Measurements from ENCODE around the gene PLA2R1.

Gene PLA2R1

DNA sequence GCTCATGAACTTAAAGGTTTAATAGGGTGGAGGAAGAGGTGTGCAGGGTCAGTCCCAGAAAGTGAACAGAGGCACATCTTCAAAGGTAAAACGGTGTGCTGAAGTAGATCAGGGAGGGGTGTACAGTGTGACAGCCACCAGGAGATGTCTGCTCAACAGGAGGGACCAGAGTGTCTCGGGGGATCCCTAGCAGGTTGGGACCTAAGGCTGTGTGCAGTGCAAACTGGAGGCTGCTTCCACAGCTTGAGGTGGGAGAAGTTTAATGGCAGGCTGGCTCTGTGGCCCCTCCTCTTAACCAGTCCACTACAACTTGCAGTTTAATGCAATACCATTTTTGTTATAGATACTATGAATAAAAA, 33.2 kb downstream of the PLA2R1 start:
- no peak for DNase-seq (ENCODE audit: low read depth)

DNA sequence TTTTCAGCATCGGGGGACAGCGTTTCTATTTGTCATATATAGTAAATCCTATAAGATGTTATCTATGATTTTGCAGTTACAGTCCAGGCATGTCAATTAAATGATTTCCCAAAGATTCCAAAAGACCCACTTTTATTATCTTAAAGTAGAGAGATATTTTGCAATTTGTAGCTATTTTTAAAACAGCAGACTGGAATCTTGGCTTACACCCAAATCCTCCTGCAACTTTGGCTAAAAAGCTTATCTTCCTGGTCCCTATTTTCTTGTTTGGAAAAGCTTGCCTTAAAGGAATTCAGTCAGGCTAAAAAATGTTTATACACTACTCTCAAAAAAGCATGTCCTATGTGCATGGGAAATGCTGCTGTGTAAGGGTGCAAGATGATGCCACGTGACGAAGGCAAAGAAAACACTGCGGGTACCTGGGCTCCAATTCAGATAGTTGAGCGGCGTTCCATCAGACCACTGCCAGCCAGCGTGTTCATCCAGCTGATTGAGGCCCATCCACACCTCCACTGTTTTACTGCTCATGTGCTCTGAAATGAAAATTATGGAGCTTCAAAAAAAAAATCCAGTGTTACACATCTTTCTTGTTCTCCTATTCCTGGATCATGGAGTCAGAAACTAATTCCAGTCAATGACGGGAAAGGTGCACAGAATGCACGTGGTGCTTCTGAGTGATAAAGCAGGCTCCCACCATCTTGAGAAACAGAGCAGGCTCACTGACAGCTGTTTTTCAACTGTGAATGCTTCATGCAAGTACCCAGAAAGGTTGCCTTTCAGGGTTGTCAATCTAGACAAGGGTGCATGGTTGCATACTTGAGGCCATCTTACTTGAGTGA, 33.8 kb downstream of the PLA2R1 start:
- DNase-seq (ENCODE audit: low read depth): no peak

DNA sequence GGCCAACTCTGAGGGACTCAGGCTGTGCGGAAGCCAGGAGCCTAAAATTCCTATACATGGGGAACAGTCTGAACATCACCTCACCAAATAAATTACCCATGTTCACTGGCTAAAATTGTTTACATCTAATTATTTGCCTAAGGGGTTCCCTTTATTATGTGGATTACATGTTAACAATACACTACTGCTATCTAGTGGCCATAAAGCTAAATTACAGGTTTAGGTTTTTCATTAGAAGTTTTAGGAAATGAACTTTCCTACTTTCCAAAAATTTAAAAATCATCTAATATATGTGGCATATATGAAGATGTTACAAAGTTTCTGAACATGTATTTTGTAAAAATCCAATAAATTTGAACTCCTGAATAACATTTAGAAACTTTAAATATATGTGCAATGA, 40.3 kb downstream of the PLA2R1 start:
- no peak for DNase-seq (ENCODE audit: low read depth)

DNA sequence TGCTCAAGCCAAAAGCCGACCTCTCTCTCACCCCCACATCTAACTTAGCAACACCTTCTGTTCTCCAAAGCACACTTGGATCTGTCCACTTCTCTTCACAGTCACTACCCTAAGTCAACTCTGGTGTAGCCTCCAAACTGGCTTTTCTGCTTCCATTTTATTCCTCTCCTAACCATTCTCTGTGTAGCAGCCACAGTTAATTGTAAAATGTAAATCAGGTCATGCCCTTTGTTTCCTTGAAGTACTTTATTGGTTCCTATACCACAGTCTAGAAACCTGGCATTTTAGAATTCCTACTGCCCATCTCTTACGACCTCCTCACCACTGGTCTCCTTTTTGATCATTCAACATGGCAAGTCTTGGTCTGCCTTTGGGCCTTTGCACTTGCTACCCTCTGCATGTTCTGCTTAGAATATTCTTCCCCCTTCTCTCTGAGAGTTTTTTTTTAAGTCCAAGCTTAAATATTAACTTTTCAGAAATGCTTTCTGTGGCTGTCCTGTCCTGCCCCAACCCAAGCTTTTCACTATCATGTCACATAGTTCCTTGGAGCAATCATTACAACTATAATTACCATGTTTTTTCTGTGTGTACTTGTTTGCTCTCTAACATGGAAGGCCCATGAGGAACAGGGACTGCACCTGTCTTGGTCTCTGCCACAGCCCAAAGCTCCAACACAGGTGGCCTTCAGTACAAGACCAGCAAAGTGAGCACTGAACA, 42.9 kb downstream of the PLA2R1 start:
- no peak for DNase-seq (ENCODE audit: low read depth)

DNA sequence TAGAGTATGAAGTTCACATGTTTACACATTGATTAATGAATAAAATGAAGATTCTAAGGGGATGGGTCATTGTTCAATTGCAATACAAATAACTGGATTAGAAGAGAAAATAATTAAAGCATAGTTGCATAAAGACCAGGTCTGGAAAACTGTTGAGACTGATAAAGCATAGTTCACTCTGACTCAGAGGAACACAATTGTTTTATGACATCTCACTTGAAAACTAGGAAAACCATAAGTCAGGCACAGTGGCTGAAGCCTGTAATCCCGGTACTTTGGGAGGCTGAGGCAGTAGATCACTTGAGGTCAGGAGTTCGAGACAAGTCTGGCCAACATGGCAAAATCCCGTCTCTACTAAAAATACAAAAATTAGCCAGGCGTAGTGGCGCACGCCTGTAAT, 46.7 kb downstream of the PLA2R1 start:
- DNase-seq (ENCODE audit: low read depth): no peak

DNA sequence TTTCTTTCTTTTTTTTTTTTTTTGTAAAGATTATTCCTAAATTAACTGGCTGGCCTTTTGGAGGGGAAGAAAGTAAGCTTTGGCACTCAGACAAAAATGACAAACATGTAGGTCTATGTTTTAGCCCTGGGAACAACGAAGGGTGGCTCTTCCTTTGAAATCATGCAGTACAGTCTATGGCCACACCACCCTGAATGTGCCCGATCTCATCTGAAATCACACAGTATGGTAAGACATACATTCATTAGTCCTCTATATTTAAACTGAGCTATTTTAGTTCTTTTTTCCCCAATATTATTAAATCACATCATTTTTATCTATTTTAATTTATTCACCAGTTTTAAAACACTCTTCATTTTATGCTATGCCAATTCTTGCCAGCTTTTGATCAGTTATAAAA, 48.2 kb downstream of the PLA2R1 start:
- DNase-seq (ENCODE audit: low read depth): no peak

DNA sequence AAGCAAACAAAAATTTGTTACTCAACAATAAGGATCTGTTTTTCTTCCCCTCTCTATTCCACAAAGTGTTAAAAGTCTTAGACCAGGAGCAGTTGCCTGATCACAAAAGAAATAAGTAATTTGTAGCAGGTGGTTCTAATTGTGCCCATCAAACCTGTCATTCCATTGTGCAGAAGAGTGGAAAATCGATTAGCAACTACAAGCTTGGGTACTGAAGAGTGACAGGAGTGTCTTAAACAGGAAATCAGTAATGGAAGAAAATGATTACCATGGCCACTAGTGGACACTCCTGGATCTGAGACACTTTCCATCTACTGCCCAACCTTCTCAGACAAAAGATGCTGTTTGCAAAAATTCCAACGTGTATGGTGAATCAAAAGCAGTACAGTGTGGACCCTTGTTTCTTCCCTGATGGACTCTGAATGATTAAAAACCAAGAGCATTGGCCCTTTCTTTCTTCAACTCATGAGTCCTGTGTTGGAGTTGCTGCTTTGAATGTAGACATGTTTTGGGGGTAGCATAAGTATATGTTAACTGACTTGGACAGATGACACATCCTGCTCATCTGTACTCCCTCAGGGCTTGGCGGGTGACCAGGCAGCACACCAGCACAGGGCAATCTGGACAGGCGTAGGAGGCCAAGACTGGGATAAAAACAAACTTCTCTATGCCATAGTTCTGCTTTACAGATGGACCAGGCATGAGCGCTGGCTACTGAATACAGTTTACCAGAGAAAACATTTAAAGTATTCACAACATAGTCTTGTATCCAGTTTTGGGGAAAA, 51.9 kb downstream of the PLA2R1 start:
- no peak for DNase-seq (ENCODE audit: low read depth)

DNA sequence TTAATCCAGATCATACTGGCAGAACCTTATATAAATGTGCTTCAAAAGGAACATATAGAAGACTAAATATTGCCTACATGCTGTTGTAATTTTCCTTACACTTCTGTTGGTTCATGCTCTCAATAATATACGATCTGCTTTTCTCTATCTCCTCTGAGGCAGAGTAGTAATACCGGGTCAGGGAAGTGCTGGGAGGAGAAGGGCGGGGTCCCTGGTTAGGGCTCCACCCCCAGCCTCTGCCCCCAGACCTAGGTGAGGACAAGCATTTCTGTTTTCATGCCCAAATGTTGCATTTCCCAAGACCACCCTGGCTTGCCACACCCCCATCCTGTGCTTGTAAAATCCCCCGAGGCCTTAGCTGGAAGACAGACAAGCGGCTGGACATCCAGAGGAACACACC, 55.3 kb downstream of the PLA2R1 start:
- DNase-seq (ENCODE audit: low read depth): no peak

DNA sequence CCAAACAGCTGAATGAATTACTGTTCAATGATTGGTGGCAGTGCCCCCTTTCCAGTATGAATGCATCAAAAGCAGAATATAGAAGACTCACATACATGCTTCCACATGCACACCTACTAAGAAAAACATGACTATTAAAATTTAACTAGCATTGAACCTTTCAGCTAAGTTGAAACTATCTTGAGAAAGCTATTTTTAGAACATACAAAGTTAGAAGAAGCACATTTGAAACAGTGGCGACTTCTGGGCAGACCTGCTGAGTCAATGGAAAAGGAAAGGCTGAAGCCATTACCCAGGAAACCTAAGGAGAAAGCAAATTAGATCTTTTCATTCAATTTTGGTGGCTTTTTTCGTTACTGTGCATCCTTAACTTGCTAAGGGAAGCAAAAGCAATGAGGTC, 55.9 kb downstream of the PLA2R1 start:
- DNase-seq (ENCODE audit: low read depth): no peak

DNA sequence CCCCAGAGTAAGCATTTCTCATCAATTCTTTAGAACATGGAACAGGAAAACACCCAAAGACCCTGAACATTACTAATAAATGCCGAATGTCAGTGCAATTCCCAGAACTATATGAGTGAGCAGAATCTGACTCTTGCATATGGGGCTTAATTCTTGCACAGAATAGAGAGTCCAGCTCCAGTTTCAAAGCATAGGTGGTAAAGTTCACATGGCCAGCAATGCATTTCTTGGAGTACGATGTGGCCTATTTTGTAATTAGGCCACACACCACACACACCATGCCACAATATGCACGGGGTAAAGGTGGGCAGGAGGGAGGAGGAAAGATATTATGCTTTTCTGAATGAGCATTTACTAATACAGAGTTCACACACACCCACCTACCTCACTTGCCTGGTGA, 56.5 kb downstream of the PLA2R1 start:
- DNase-seq (ENCODE audit: low read depth): no peak

DNA sequence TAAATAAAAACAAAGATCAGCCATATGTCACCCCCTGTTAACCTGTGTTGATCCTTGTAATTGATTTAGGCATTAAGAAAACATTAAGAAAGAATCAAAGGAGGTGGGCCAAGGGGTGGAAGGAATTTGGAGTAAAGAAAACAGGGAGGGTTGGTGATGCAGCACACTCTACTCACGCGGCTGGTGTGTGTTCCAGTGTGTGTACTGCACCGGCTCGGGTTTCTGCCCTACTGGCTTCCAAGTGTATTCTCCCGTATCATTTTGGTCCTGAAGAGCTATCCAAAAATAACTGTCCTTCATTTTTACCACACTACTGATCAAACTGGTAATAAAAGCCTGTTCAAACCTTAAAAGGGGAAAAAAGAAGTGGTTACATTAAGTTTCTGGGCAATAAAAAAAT, 56.9 kb downstream of the PLA2R1 start:
- no peak for DNase-seq (ENCODE audit: low read depth)

DNA sequence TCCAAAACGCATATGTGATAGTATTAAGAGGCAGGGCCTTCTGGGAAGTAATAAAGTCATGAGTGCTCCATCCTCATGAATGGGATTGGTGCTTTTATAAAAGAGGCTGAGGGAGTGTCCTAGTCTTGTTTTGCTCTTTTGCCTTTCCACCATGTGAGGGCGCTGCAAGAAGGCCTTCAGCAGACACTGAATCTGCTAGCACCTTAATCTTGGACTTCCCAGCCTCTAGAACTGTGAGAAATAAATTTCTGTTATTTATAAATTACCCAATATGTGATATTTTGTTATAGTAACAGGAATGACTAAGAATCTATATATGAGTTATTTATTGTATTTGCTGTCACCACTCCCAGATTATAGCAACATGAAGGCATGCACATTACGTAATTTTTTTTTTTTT, 63.5 kb downstream of the PLA2R1 start:
- no peak for DNase-seq (ENCODE audit: low read depth)

DNA sequence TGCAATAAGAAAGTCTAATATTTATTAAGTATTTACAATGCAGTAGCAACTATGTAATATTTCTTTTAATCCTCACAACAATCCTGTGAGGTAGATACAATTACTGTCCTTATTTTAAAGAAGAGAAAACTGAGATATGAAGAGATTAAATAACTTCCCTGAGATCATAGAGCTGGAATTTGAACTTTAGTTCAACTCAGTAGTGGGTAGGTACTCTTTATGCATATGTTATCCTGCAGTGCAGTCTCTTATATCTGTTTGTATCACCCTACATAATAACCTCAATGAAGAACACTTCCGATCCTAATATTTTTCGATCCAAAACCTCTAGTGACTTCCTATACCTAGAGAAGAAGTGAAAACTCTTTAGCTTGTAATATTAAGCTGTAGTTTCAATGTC, 64.2 kb downstream of the PLA2R1 start:
- no peak for DNase-seq (ENCODE audit: low read depth)

DNA sequence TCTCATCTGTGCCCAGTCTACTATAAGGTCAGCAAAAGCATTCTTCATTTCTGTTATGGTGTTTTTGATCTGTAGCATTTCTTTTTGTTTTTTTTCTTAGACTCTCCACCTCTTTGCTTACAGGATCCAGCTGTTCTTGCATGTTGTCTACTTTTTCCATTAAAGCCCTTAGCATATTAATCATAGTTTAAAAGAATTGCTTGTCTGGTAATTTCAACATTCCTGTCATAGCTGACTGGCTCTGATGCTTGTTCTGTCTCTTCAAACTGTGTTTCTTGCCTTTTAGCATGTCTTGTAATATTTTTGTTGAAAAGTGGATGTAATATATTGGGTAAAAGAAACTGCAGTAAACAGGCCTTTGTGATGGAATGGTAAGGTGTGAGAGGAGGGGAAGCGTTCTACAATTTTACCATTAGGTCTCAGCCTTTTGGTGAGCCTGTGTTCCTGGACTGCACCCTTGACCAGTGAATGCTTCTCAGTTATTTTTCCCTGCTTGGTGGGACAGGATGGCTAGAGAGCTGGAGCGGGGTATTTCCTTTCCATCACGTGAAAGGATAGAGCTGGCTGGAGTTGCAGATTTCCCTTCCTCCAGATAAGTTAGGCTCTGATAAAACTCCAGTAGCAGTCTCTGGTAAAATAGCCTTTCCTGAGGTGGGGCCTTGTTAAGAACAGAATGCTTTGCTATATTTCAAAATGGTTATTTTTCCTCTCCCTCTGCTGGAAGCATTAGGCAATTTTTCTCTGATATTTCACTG, 65.4 kb downstream of the PLA2R1 start:
- DNase-seq (ENCODE audit: low read depth): no peak

DNA sequence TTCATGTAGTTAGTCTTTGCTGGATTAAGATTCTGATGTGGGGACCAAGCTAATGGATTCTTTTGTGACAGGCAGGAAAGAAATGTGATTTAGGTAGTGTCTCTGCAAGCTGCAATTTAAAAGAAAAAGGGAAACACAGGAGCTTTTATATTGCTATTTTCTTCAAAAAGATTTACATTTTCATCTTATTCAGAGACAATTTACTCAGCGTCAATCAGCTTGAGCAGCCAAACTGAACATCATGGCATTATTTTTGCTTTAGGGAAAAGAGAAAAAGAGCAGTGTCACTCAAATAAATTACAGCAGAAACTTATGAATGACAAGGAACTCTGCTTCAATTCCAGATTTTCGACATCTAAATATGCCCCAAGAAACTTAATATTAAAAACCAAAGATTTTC, 67.4 kb downstream of the PLA2R1 start:
- no peak for DNase-seq (ENCODE audit: low read depth)

DNA sequence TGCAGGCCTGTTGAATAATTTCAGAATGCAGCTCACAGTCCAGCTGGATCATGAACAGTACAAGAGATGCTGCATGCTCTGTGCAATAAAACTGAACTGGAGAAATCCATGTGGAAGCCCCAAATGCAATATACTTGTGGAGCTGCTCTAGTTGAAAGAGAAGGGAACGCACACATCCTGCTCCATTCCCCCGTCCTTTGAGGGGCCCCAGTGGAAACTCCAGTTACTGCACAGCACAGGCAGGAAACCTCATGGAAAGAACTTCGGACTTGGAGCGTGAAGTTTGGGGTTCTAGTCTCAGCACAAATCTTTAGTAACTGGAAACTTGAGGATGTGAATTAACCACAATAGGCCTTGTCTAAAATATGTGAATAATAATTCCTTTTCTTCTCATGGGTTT, 73.2 kb downstream of the PLA2R1 start:
- no peak for DNase-seq (ENCODE audit: low read depth)

DNA sequence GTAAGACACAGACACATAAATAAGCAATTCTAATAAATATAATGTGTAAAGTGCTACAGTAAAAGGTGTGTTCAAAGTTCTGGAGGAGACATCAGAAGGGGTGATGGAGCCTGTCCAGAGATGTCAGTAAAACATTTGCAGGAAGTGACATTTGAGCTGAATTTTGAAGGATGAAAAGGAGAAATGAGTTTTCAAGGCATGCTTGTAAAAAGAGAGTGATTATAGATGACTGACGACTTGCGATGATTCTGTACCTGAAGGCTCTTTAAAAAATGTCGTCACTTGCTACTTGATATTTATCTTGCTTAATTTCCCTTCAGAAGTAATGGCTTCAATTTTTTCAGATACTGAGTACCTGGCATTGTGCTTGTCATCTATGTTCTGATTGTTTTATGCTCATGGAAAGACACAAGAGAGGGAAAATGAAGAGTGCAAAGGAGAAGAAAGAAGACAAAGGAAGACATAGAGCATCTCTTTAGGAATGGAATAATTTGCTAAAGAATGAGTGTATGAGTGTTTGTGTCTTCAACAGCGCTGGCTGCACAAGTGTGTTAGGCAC, 73.9 kb downstream of the PLA2R1 start:
- no peak for DNase-seq (ENCODE audit: low read depth)

DNA sequence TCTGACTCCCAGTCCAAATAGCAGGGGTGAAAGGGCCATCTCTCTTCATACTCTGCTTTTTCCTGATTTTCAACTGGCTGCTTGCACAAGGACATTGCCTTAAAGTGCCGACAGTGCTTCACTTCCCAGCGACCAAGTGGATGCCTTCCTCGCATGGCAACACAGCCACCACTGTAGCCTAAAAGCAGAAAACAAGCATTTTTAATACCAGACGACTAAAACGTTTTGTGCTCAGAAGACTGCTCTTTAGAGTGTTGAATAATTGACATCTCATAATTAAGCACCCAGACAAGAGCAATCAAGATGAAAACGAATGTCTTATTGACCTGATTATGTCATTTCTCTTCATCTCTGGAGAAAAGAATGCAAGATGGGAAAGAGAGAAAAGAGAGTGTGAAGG, 75.2 kb downstream of the PLA2R1 start:
- no peak for DNase-seq (ENCODE audit: low read depth)

DNA sequence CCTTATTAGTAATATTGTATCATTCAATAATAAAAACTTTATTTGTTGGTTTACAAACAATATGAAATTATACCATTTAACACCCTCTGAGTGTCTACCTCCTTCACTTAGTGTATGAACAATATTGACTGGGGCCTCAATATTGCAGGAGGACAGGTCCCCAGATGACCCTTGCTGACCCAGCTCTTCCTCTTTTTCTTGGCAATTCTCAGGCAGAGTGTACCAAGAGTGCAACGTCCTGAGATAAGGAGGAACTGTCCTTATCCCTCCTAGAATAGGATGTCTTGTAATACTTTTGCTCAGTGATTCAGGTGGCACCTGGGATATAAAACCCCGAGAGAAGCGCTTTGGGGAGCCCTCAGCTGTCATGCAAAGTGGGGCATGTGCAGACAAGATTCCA, 76.8 kb downstream of the PLA2R1 start:
- no peak for DNase-seq (ENCODE audit: low read depth)

DNA sequence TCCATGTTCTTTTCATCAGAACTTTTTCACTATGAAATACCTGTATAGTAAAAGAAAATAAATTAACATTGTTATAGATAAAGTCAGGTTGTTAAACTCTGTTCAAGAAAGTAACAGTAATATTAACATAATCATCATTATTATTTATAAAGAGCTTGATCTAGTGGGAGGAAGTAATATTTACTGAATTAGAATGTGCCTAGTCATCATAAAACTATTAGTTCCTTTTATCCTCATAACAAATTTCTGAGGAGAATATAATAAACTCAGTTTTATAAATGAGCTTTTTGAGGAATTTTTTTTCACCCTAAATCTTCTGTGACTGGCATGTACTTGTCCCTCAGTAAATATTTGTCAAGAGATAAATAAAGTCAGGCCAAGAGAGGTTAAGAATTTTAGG, 78.4 kb downstream of the PLA2R1 start:
- no peak for DNase-seq (ENCODE audit: low read depth)

DNA sequence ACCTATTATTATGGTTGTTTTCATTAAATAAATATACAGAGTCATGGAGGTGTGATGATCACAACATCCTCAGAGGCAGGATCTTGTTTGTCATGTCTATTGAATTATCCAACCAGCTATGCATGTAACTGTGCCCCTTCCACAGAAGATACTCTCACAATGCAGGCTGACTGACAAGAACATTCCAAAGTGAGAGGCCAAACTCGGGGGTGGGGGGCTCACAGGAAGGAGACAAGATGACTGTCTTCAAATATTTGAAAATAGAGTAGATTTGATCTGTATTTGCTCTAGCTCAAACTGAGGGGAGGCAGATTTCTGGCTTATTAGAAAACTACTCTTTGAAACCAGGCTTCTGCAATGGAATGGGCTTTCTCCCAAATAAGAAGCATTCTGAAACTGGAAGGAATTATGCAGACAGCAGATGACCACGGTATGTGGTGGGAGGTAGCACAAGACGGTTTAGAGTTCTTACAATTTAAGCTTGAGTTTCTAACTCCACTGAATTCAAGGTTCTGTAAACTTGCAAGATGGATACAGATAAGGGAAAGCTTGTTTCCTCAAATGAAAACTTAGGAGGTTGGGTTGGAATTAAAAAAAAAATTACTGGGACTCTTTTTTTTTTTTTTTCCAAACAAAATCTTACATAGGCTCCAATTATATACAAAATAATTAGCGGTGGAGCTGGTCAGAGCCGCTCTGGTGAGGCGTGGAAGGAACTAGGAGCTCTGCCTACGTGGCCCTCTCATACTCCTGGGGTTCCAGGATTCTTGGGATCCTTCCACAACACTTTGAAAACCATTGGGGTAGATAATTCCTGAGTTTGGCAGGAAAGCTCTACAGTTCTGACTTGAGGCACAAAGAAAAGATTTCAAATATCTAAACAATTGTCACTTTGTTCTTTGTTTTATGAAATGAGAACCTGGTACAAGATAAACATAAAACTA, 79.3 kb downstream of the PLA2R1 start:
- DNase-seq (ENCODE audit: low read depth): no peak
